SIG-M5 treated with dmso at 0.1 percent for 504 hours (cell line): Measurements from ENCODE around the gene RPL39L.
"Not testable (repeated sequence)": the region's sequence is repeated elsewhere in the genome, so short reads cannot be mapped to it uniquely, and the experiment has no call there.

Experiments
- DNase-seq: peaks from one replicate; lab custom pipeline; 2025; ENCODE audit not compliant: unreplicated experiment; lab: John Stamatoyannopoulos, UW

Gene RPL39L

GRCh38 chr3:187139126-187139894 is at the start of gene RPL39L:
Gene RPL39L (minus strand): TSS chr3:187139496. CDS start chr3:187121300, 18,196 bp downstream.
- peak; percentile 84 for DNase-seq

GRCh38 chr3:187188931-187189330 is 49.6 kb upstream of the RPL39L start:
- peak; percentile 64 for DNase-seq

DNA sequence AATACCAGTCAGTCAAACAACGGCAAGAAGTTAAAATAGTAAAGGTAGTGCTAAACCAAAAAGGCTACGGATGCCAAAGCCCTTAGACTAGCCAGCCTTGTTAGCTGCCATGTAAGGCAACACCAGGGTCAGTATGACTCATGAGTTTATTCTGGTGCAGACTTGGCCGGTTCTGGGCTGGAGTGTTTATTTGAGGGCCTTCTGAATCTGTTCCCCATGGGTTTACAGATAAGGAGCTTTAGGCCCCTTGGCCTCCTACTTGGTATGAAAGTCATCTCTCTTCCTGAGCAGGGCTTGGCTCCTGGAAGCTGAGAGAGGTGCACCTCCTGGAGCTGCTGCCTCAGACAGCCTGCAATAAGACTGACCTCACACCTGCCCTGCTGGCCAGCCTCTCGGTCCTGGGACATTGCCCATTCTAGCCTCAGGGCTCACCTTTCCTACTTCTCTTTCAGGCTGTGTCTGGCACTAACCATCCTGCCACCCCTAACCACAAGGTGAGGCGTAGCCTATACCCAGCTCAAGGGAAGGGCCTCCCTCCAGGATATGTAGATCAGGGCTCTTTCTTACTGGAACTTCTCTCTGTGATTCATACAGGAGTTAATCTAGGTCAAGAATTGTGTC is 47.6 kb upstream of the RPL39L start:
- DNase-seq: peak; percentile 11

DNA sequence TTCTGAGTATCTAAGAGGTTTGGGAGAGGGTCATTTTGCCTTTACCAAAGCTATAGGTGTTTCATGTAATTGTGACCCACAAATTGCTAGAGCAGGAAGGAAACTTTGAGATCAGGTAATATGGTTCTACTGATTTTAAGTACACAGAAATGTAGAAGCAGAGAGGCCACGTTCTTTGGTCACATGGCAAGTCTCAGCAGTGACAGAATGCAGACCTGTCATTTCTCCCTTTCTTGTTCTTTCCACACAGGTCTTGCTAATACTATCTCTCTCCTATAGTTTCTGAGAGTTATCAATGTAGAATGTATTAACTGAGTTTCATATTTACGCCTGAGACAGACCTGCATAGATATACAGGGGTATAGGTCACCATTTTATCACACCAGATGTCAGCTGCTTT is 47.1 kb upstream of the RPL39L start:
- no peak for DNase-seq

- DNase-seq: no peak
Measured at GRCh38 chr3:187185759-187186158, 46.5 kb upstream of the RPL39L start.

DNA sequence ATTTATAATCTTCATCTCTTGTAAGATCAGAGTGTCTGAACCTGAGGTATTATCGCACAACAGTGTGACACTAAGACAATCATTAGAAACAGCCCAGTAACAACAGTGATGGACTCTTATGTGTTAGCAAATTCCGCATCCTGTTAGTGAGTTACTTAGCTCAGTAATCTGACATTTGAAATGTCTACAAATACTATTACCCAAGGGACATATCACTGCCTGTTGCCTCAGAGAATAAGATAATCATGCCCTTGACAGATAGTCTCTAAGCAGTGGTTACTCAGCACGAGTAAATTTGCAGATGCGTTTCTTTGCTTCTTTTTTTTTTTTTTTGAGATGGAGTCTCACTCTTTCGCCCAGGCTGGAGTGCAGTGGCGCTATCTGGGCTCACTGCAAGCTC is 44.6 kb upstream of the RPL39L start:
- no peak for DNase-seq

GRCh38 chr3:187183210-187183862 is 44.0 kb upstream of the RPL39L start:
- peak; percentile 21 for DNase-seq

GRCh38 chr3:187181454-187182170 is 42.3 kb upstream of the RPL39L start:
- no peak for DNase-seq

DNA sequence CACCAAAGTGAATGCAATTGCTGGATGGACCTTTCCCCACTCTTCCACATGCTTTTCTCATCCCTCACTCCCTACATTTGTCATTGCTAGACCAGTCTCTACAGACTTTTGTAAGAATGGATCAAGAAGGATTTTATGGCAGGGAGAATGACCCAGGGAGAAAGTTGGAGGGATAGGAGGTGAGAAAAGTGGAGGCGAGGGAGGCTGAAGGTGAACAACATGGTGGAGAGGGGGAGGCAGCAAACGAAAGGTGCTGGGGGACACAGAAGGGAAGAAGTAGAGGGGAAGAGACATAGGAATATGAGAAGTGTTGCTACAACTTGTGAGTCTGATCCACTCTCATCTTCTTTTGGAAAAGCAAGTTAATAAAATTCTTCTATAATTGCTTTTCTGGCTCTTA is 33.6 kb upstream of the RPL39L start:
- no peak for DNase-seq

DNA sequence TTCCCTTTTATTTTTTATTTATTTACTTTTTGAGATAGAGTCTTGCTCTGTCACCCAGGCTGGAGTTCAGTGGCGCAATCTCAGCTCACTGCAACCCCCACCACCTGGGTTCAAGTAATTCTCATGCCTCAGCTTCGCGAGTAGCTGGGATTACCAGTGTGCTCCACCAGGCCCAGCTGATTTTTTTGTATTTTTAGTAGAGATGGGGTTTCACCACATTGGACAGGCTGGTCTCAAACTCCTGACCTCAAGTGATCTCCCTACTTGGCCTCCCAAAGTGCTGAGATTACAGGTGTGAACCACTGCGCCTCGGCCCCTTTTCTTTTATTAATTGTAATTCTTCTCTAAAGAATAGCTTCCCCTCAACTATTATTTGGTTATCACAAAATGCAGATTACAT is 31.6 kb upstream of the RPL39L start:
- not testable (repeated sequence) for DNase-seq

GRCh38 chr3:187169231-187169960 is 30.1 kb upstream of the RPL39L start:
- no peak for DNase-seq

GRCh38 chr3:187167777-187168176 is 28.5 kb upstream of the RPL39L start:
- DNase-seq: no peak

GRCh38 chr3:187166750-187167149 is 27.5 kb upstream of the RPL39L start:
- no peak for DNase-seq

DNA sequence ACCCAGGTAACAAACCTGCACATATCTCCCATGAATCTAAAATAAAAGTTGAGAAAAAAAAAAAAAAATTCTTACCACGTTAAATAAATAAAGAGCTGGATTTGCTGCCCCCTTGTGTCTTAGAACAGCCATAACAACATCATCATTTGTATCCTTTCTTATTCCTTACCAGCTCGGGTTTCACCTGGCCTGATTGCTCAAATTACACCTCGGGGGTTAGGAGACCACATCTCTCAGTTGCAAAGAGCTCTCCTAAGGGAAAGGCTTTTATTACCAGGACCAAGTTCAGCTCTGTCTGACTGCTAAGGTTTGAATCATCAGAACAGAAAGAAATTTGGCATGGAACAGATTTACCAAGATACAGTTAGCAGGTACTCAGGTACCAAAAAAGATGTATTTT is 25.8 kb upstream of the RPL39L start:
- peak; percentile 77 for DNase-seq

DNA sequence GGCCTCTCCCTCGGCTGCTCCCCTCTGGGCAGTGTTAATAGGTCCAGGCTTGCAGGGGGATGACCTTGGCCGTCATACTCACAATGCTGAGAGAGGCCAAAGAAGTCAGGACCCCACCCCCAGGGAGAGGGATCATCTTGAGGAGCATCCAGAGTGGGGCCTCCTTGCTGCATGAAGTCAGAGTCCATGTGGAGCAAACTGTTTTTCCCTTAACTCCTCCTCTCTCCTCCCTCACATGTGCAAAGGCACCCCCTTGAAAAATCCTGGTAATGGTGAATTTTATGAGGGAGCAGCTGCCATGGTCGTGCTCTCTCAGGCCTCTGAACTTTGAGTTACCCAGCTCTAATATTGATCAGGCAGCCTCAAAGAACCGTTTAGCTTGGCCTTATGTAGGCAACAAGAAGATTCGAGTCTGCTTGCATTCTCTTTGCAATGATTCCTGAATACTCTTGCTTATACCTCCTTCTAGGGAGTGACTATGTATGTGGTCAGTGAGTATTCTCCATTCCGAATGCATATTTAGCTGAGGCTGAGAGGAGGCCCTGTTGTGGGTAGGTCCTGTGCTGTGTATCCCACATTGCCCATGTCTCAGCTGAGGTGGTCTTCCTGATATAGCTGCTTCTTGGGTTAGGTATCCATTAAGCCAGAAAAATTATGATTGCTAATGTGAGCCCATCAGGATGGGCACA is 23.1 kb upstream of the RPL39L start:
- no peak for DNase-seq

DNA sequence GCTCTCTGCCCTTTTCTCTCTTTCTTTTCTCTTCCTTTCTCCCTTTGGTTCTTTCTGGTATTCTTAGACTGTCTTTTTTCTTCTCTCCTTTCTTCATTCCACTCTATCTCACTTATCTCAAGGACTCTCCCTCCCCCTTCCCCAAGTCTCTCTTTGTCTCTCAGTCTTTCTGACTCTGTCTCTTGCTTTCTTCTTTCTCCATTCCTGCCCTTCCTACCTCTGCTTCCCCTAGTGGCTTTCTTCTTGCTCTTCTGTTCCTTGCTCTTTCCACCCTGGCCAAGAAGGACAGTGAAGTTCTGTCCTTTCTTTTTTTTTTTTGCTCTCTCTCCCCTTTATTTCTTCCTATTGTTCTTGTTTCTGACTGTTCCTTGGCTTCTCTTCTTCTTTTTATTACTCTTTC is 22.3 kb upstream of the RPL39L start:
- DNase-seq: no peak

DNA sequence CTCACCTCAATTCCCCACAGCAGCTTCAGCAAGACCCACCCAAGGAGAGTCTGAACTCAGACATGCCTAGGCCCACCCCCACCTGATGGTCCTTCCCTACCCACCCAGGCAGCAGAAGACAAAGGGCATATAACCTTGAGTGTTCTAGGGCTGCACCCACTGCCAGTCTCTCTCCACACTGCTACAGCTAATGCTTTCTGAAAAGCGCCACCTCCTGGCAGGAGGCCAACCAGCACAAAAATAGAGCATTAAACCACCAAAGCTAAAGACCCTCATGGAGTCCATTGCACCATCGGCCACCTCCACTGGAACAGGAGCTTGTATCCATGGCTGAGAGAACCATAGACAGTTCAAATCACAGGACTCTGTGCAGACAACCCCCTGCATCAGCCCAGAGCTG is 11.3 kb upstream of the RPL39L start:
- DNase-seq: peak; percentile 25

DNA sequence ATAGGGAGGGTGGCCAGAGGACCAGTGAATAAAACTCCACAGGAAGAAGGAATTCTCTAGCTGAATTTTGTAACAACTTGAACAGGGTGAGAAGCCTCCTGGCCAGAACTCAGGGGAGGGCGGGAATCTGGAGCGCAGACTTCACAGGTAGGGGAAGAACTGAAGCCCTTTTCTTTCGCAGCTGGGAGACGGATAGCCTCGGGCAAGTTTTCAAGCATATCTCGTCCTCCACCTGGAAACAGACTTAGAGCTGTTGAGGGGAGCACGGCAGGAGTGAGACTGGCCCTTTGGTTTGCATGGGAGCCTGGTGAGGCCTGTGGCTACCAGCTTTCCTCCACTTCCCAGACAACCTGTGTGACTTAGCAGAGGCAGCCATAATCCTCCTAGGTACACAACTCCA is 10.9 kb upstream of the RPL39L start:
- DNase-seq: no peak

DNA sequence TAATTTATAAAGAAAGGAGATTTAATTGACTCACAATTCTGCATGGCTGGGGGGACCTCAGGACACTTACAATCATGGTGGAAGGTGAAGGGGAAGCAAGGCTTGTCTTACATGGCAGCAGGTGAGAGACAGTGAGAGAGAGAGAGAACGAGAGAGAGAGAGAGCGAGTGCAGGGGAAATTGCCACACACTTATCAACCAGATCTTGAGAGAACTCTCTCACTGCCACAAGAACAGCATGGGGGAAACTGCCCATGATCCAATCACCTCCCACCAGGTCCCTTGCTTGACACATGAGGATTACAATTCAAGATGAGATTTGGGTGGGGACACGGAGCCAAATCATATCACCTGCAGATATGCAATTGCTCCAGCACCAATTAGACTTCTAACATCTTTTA is 7.1 kb upstream of the RPL39L start:
- DNase-seq: no peak

DNA sequence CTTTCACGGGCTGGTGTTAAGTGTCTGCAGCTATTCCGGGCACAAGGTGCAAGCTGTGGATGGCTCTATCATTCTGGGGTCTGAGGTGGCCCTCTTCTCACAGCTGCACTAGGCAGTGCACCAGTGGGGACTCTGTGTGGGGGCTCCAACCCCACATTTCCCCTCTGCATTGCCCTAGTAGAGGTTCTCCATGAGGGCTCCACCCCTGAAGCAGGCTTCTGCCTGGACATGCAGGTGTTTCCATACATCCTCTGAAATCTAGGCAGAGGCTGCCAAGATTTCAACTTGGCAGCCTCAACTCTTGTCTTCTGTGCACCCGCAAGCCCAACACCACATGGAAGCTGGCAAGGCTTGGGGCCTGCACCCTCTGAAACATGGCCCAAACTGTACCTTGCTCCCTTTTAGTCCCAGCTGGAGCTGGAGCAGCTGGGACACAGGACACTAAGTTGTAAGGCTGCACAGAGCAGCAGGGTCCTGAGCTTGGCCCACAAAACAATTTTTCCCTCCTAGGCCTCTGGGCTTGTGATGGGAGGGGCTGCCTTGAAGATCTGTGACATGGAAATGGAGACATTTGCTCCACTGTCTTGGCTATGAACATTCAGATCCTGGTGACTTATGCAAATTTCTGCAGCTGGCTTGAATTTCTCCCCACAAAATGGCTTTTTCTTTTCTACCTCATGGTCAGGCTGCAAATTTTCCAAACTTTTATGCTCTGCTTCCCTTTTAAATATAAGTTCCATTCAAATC is 6.0 kb upstream of the RPL39L start:
- no peak for DNase-seq
